SIG-M5 treated with dmso at 0.1 percent for 504 hours (cell line): ENCODE measurements around the gene TIA1.
"Not testable (repeated sequence)": the region's sequence is repeated elsewhere in the genome, so short reads cannot be mapped to it uniquely, and the experiment has no call there.

Source experiments
- DNase-seq: peaks from one replicate; lab custom pipeline; 2025; ENCODE audit not compliant: unreplicated experiment; lab: John Stamatoyannopoulos, UW

The TIA1 gene

DNA sequence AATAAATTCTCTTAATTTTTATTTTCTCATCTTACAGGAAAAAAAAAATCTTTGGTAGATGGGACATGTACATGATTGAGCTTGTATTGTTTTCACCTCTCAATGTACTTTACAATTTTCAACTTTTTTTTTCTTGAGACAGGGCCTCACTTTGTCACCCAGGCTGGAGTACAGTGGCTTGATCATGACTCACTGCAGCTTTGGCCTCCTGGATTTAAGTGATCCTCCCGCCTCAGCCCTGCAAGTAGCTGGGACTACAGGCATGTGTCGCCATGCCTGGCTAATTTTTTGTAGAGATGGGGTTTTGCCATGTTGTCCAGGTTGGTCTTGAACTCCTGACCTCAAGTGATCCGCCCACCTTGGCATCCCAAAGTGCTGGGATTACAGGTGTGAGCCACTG lies 25.1 kb downstream of the TIA1 start:
- DNase-seq: not testable (repeated sequence)

DNA sequence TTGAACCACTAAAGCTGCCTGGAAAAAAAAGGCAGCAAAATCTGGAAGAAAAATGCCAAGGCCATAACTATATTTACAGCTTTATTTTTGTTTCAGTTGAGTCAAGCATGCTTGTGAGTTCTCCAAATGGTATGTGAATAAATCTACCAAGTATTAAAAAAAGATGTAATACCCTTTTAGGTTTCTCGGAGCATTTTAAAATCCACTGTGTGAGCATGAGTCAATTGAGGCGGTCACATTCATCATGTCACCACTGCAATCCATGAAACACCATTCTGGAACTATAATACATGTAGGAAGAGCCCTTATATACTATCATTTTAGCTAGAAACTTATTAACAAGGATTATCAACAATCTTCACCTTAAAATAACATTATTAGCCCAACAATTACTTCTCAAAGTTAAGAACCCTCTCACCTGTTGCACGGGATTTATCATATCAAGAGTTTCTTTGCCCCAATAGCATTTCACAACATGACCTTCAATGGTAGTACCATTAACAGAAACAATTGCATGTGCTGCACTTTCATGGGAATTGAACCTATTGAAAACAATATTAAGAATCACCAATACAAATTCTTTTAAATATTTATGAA lies 33.4 kb downstream of the TIA1 start:
- no peak for DNase-seq

DNA sequence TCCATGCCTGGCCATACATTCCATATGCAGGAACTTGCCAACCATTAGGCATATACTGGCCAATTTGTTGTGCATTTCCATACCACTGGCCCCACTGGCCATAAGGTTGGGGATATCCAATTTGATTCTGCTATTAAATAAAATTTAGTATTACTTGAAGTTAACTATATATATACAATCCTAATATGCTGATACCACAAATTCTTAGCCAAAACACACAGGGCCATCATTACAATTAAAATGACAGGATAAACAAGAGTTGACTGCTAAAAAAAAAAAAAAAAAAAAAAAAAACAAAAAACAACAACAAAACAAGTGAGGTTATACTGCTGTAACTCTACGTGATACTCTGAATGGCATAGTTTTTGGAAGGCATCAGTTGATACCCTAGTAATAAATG lies 34.1 kb downstream of the TIA1 start:
- DNase-seq: no peak

DNA sequence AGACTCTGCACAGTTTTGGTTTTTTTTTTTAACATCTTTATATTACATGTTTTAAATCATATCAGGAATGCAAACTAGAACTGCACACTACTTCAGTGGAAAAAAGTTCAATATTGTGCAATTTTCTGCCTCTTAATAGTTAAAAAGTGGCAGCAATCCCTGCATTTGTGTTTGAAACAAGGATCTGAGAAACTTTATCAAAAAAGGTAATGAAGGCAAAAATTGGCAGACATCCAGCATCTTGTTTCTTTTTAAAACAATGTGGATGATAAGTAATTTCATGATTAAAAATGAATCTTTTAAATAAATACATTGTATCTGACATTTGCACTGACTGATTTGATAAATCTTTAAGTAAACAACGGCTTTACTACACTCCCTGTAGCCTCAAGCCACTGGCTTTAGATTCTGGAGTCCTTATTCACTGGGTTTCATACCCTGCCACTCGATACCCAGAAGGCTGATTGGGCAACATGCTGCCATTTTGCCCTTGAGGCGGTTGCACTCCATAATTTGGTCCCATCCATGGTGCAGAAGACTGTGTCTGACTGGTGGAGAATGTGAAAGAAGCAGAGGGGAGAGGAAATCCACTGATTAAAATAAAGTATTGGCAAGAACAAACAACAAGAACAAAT lies 36.0 kb downstream of the TIA1 start:
- no peak for DNase-seq

DNA sequence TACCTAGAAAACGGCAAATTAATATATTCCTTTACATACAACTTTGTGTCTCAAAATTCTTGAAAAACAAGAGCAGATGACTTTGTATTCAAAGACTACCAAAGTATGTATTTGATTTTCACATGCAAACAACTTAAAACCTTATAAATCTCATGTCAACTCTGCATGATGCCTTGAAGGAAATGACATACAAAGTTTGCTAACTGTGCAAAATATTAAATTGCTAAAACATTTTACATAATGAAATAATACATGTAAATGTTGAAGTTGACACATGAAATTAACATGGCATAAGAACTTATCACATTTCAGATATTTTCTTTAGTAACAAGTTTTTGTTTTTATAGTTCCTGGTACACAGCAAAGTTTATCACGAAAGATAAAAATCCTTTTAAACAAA lies 36.8 kb downstream of the TIA1 start:
- no peak for DNase-seq

DNA sequence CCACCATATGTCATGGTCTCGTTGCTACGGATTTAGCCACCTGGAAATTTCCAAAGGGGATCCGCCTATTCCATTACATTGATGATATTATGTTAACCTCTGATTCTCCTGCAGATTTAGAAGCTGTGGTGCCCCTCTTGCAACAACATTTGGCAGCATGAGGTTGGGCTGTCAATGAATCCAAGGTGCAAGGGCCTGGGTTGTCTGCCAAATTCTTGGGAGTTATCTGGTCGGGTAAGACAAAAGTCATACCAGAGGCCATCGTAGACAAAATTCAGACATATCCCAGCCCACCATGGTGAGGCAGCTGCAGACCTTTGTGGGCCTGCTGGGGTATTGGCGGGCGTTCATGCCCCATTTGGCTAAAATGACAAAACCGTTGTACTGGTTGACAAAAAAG lies 44.0 kb downstream of the TIA1 start:
- DNase-seq: no peak

DNA sequence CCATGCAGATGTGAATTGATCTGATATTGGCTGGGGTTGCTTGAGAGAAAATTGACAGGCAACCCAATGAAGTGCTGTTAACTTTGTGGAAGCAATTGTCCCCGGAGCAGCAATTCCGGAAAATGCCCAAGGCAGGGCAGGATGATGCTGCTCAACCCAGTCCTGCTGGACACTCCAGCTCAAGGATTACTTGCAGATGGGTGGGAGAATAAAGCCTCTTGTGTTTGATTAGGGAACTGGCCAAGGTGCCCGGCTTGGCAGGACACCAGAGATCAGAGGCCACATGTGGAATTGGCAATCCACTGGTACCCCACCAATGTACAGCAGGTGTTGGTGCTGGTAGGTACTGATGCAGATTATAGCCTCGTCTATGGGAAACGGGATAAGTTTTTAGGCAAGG lies 45.3 kb downstream of the TIA1 start:
- no peak for DNase-seq

DNA sequence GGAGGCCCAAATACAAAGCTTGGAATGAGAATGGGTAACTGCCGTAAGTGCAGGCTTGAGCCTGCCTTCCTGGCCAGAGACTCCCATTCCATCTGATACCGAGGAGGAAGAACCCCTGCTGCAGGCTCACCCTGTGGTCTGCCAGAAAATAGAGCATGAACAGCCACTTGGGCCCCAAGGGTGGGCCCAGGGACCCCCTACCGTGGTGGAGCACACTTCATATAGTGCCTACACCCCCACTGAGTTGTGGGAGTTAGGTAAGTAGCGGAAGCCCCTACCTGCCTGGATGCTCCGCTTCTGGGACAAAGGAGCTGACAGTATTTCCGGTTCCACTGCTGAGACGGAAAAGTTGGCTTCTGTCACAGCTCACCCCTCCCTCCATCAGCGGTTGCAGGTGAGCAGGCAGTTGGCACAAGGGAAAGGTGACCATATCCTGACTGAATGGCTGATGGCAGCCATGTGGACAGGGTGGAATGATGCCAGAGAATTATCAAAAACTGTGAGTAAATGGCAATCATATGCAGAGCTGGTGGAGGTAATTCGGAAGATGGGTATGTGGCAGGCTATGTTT lies 46.1 kb downstream of the TIA1 start:
- DNase-seq: no peak

DNA sequence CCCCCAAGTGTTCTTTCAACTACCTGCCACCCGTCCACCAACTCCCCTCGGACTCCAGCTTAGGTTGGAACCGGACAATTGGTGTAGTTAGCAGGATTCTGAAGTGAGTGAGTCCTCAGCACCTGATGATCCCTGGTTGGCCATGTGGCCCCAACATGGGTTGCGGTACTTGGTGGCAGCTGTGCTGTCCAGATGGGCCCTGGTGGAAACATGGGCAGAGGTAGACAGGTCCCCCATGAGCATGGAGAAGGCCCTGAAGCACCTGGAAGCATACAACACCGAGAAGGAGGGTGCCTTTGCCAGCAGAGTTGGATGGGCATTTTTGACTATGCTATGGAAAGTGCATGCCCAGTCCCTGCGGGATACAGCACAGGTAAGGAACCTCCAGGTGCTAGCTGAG lies 46.6 kb downstream of the TIA1 start:
- DNase-seq: no peak

DNA sequence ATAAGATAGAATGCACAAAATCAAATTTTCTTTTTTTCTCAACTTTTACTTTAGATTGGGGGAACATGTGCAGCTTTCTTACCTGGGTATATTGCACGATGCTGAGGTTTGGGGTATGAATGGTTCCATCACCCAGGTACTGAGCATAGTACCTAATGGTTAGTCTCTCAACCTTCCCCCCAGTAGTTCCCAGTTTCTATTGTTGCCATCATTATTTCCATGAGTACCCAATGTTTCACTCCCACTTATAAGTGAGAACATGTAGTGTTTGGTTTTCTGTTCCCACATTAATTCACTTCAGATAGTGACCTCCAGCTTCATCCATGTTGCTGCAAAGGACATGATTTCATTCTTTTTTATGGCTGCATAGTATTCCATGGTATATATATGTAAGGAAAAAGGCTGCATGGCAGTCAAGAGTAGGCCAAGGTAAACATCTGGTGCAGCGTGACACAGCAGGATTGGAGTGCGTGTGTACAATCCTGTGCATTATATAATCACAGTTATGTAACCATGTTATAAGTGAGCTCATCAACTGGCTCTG lies 47.1 kb downstream of the TIA1 start:
- DNase-seq: no peak

DNA sequence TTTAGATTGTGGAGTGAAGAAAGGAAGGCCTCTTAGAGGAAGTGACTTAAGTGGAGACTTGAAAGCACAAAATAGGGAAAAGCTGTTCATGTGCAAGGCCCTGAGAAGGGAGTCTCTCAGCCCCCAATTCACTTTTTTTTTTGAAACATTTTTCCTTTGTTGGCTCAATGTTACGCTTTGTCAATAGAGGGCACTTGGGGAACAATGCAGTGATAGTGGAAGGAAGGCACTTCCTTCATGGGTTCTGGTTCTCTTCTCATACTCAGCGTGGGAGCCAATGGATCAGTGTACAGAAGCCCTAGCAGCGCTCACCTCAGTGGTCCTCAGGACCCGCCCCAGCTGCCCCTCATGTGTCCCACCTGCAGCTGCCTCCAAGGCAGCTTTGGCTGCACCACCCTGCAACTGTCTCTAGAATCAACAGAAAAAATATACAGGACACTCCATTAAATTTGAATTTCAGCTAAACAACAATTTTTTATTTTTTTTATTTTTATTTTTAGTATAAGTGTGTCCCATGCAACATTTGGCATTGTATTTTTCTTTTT lies 49.0 kb downstream of the TIA1 start:
- peak; percentile 31 for DNase-seq

DNA sequence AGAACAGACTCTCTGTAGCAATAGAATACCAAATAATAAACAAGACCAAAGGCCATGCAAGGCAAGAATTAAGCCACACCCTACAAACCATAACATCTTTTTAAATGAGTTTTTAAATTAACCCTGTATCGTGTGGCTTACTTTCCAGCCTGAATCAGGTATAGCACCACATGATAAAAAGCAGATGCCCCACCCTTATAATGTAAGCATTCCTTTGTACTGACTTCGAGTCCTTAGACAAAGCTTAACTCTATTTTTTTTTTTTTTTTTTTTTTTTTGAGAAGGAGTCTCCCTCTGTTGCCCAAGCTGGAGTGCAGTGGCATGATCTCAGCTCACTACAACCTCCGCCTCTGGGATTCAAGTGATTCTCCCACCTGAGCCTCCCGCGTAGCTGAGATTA lies 55.9 kb downstream of the TIA1 start:
- no peak for DNase-seq

DNA sequence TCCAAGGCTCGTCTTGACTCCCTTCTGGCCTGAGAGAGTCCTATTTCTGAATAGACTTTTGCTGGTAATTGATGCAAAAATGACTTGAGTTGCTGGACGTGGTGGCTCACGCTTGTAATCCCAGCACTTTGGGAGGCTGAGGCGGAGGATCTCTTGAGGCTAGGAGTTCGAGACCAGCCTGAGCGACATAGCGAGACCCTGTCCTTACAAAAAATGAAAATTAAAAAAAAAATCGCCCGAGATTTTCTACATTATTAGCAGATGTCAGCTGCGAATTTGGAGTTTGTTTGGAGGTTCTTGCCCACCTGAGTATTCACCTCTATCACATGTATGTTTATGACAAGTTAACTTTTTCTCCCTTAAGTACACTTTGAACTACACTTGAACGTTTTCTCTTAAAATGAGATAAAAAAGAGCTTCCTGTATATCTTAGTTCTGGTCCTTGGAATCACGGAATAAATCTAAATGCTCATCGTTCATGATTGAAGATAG lies 57.1 kb downstream of the TIA1 start:
- no peak for DNase-seq

DNA sequence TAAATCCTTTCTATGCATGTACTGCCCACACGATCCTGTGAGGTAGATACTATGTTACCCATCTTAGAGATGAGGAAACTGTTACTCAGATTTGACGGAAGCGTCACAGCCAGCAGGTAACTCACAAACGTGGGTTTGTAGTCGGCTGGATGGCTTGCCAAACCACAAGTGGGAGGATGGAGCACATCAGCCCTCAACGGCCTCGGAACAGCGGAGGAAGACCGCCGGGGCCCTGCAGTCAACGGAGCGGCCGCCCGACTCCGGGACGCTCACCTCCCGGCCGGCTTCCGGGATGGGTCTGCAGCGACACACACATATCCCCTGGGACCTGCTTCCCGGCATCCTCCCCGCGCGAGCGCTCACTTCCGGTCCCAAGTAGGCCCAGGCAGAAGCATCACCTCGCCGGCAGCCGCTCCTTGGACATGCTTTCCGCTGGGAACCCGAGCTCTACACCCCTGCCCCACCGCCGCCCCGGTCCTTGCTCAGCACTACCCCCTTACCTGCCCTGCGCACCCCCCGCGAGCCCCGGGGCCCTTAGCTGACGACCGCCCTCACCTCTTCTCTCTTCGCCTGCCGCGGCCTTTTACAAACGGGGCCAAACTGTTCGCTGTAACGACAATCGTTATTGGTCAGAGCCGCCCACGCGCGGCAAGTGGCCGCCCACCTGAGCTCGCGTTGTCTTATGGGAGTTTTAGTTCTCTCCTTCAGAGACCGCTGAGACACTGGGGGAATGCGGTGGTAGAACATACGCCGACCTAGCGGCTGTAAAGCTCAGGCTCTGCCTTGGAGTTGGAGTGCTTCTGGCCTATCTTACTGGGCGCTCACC lies 57.8 kb downstream of the TIA1 start, which contains the start of gene C2orf42:
Gene C2orf42 (minus strand): TSS at position 602 of the 826 bp plus-strand sequence. CDS start 9,034 bp downstream, outside the sequence.
- DNase-seq: peak; percentile 98

DNA sequence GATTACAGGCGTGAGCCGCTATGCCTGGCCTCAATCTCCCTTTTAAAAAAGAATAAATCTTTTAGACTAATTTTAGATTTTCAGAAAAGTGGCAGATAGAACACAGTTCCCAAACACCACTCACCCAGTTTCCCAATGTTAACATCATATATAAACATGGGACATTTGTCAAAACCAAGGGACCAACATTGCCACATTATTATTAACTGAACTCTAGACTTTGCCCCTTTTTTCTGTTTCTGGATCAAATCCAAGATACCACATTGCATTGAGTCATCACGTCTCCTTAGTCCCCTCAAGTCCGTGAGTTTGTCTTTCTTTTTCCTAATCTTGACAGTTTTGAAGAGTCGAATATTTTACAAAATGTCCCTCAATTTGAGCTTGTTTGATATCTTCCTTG lies 60.0 kb downstream of the TIA1 start:
- DNase-seq: no peak

DNA sequence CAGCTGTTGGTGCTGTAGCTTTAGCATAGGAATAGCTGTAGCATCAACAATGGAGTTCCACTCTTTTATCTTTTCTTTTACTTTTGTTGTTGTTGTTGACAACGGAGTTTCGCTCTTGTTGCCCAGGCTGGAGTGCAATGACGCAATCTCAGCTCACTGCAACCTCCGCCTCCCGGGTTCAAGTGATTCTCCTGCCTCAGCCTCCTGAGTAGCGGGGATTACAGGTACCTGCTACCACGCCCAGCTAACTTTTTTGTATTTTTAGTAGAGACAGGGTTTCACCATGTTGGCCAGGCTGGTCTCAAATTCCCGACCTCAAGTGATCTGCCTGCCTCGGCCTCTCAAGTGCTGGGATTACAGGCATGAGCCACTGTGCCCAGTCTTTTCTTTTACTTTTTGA lies 61.3 kb downstream of the TIA1 start:
- DNase-seq: not testable (repeated sequence)

DNA sequence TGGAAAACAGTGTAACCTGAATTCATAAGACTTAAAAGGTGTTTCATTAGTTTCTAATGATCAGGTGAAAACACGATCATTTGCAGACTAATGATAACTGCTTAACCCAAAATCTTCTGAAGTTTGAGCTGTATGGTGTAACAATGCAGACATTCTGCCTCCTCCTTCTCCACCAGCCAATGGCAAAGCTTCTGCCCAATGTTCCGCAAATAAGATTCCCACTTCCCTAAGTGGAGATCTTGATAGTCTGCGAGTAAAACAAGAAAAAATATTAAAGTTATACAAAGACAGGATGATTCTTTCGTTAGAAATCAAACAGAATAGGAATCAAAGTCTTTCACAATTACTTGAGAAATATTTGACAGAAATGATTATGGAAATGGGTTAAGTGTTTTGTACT lies 65.7 kb downstream of the TIA1 start:
- DNase-seq: no peak

DNA sequence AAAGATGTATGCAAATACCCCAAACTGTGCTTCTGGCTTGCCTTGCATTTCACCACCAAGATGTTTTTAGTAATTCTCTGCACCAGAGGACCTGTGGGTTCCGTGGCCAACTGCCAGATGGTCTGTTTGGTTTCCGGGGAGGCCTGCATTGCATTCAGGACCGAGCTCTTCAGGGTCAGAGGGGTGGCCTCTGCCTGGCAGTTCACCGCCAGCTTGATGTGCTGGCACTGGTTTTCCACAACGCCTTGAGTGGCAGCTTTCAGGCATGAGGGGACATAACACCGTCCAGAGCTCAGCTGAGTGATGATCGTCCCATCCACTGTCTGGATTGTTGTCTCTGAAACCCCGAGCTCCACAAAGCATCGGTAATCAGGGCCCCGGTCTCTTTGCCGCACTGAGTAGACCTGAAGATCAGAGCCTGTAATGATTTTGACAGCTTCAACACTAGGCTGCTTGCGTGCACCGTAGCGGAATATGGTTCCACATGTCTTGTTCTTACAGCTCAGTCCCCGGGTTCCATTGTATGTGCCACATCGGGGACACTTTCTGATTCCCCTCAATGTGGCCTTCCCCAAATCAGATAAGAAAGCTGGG lies 67.0 kb downstream of the TIA1 start:
- DNase-seq: no peak

DNA sequence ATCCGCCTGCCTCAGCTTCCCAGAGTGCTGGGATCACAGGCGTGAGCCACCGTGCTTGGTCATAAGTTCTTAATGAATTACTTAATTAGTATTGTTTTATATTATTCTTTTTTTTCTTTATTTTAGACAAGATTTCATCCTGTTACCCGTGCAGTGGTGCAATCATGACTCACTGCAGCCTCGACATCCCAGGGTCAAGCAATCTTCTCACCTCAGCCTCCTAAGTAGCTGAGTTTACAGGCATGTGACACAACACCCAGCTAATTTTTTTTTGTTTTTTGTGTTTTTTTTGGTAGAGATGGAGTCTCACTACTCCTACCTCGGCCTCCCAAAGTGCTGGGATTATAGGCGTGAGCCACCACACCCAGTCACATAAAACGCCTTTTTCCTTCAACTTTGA lies 74.9 kb downstream of the TIA1 start:
- no peak for DNase-seq

DNA sequence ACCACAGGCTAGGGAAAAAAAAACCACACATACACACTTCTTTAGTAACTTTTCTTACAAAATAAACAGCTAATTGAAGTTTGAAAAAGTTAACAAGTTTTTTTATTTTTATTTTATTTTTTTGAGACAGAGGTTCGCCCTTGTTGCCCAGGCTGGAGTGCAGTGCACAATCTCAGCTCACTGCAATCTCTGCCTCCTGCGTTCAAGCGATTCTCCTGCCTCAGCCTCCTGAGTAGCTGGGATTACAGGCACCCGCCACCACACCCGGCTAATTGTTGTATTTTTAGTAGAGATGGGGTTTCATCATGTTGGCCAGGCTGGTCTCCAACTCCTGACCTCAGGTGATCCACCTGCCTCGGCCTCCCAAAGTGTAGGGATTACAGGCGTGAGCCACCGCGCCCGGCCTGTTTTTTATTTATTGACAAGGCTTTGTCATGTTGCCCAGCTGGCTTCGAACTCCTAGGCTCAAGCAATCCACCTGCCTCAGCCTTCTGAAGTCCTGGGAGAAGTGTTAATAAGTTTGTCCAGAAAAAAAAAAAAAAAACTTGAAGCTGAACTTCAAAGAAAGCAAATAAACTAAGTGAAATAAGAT lies 78.7 kb downstream of the TIA1 start:
- DNase-seq: not testable (repeated sequence)
